Activated CD4-positive, alpha-beta T cell treated with anti-CD3 and anti-CD28 coated beads, Interleukin-2, amount 10 ng/mL, durations not matched to agents 24 days and 14 days (primary cell): ENCODE data around the gene DUS1L. TPM values are rescaled to one million over a fixed set of nuclear protein-coding genes. Genes with fewer than 3 reads are reported as not detected.

Experiments
- DNase-seq: peaks from one replicate; pipeline ENCODE4 v3.0.0; 2022
- H3K27ac Mint-ChIP-seq: one replicate; pipeline ENCODE4 v1.8.0; 2022; ENCODE audit warnings: mild to moderate bottlenecking, mixed read lengths
- H3K27me3 Mint-ChIP-seq: one replicate; pipeline ENCODE4 v1.8.0; 2022; ENCODE audit warnings: mixed read lengths
- H3K36me3 Mint-ChIP-seq: one replicate; pipeline ENCODE4 v1.8.0; 2022; ENCODE audit warnings: low read depth, mild to moderate bottlenecking, mixed read lengths
- H3K4me1 Mint-ChIP-seq: one replicate; pipeline ENCODE4 v1.8.0; 2021; ENCODE audit warnings: mixed read lengths
- H3K4me3 Mint-ChIP-seq: one replicate; pipeline ENCODE4 v1.8.0; 2022; ENCODE audit warnings: mild to moderate bottlenecking, moderate library complexity, mixed read lengths
- H3K9me3 Mint-ChIP-seq: one replicate; pipeline ENCODE4 v1.8.0; 2021; ENCODE audit warnings: mixed read lengths
- intact Hi-C: fragments of 100-400 bp; cut with micrococcal nuclease; formaldehyde crosslinking; loops from one replicate; pipeline ENCODE4 v1.15.1; 2023
- total RNA-seq: library from RNA; stranded (reverse); gene quantifications from 2 replicates; pipeline ENCODE4 v1.2.3, GENCODE V29; 2022

Gene DUS1L
- total RNA-seq, 1 donor from 2014 or later = 230 TPM

- no peaks in the 10 kb centered on the region for H3K4me1 Mint-ChIP-seq
- no peak overlapping the region for H3K4me3 Mint-ChIP-seq
- peaks cover 36% of the 10 kb centered on the region for H3K36me3 Mint-ChIP-seq
- no peaks in the 10 kb centered on the region for H3K9me3 Mint-ChIP-seq
- no peak for DNase-seq
- H3K27me3 Mint-ChIP-seq = no peaks in the 10 kb centered on the region
- no peak overlapping the region for H3K27ac Mint-ChIP-seq
- intact Hi-C loops = no loop called here
Observed at GRCh38 chr17:82080789-82081464, 15.3 kb upstream of the DUS1L start.

GRCh38 chr17:82080048-82080788, 14.6 kb upstream of the DUS1L start:
- no peaks in the 10 kb centered on the region for H3K4me1 Mint-ChIP-seq
- H3K4me3 Mint-ChIP-seq = no peak overlapping the region
- H3K27ac Mint-ChIP-seq = no peak overlapping the region
- H3K36me3 Mint-ChIP-seq = peaks cover 36% of the 10 kb centered on the region
- H3K9me3 Mint-ChIP-seq = no peaks in the 10 kb centered on the region
- H3K27me3 Mint-ChIP-seq = no peaks in the 10 kb centered on the region
- intact Hi-C loops = no loop called here
- no peak for DNase-seq

- intact Hi-C loops = no loop called here
- no peaks in the 10 kb centered on the region for H3K4me1 Mint-ChIP-seq
- H3K4me3 Mint-ChIP-seq = no peak overlapping the region
- no peaks in the 10 kb centered on the region for H3K9me3 Mint-ChIP-seq
- no peak for DNase-seq
- H3K36me3 Mint-ChIP-seq = peaks cover 32% of the 10 kb centered on the region
- H3K27ac Mint-ChIP-seq = no peak overlapping the region
- H3K27me3 Mint-ChIP-seq = no peaks in the 10 kb centered on the region
Observed at GRCh38 chr17:82079001-82079677, 13.5 kb upstream of the DUS1L start.

GRCh38 chr17:82078433-82078832, 12.8 kb upstream of the DUS1L start:
- peaks cover 27% of the 10 kb centered on the region for H3K36me3 Mint-ChIP-seq
- H3K27me3 Mint-ChIP-seq = peaks cover 4% of the 10 kb centered on the region
- H3K4me3 Mint-ChIP-seq = no peak overlapping the region
- DNase-seq = no peak
- H3K9me3 Mint-ChIP-seq = no peaks in the 10 kb centered on the region
- intact Hi-C loops = no loop called here
- no peaks in the 10 kb centered on the region for H3K4me1 Mint-ChIP-seq
- H3K27ac Mint-ChIP-seq = no peak overlapping the region

GRCh38 chr17:82077617-82078358, 12.2 kb upstream of the DUS1L start:
- Mint-ChIP-seq H3K27ac (no peak overlapping the region), H3K4me1 (no peaks in the 10 kb centered on the region), H3K9me3 (no peaks in the 10 kb centered on the region), H3K36me3 (peaks cover 20% of the 10 kb centered on the region), H3K27me3 (peaks cover 4% of the 10 kb centered on the region), H3K4me3 (no peak overlapping the region)
- no peak for DNase-seq
- intact Hi-C loops = no loop called here

GRCh38 chr17:82076785-82077591, 11.4 kb upstream of the DUS1L start:
- H3K27me3 Mint-ChIP-seq = peaks cover 4% of the 10 kb centered on the region
- H3K4me1 Mint-ChIP-seq = no peaks in the 10 kb centered on the region
- H3K9me3 Mint-ChIP-seq = no peaks in the 10 kb centered on the region
- H3K4me3 Mint-ChIP-seq = no peak overlapping the region
- intact Hi-C loops = no loop called here
- no peak for DNase-seq
- no peak overlapping the region for H3K27ac Mint-ChIP-seq
- H3K36me3 Mint-ChIP-seq = peaks cover 20% of the 10 kb centered on the region

GRCh38 chr17:82076018-82076784, 10.6 kb upstream of the DUS1L start:
- H3K36me3 Mint-ChIP-seq = peaks cover 20% of the 10 kb centered on the region
- intact Hi-C loops = no loop called here
- peaks cover 4% of the 10 kb centered on the region for H3K27me3 Mint-ChIP-seq
- no peak overlapping the region for H3K27ac Mint-ChIP-seq
- DNase-seq = no peak
- H3K9me3 Mint-ChIP-seq = no peaks in the 10 kb centered on the region
- no peak overlapping the region for H3K4me3 Mint-ChIP-seq
- no peaks in the 10 kb centered on the region for H3K4me1 Mint-ChIP-seq

GRCh38 chr17:82073446-82073845, 7.8 kb upstream of the DUS1L start:
- Mint-ChIP-seq H3K27ac (no peak overlapping the region), H3K36me3 (peaks cover 7% of the 10 kb centered on the region), H3K9me3 (no peaks in the 10 kb centered on the region), H3K4me3 (no peak overlapping the region), H3K27me3 (peaks cover 4% of the 10 kb centered on the region), H3K4me1 (no peaks in the 10 kb centered on the region)
- DNase-seq = no peak
- intact Hi-C loops = no loop called here

- Mint-ChIP-seq H3K4me1 (no peaks in the 10 kb centered on the region), H3K27me3 (peaks cover 4% of the 10 kb centered on the region), H3K9me3 (no peaks in the 10 kb centered on the region), H3K36me3 (peaks cover 3% of the 10 kb centered on the region), H3K4me3 (no peak overlapping the region), H3K27ac (no peak overlapping the region)
- no peak for DNase-seq
- intact Hi-C loops = no loop called here
Observed at GRCh38 chr17:82072827-82073226, 7.2 kb upstream of the DUS1L start.

GRCh38 chr17:82070611-82071010, 5.0 kb upstream of the DUS1L start:
- Mint-ChIP-seq H3K9me3 (no peaks in the 10 kb centered on the region), H3K4me3 (no peak overlapping the region), H3K4me1 (peaks cover 4% of the 10 kb centered on the region), H3K27ac (no peak overlapping the region), H3K27me3 (peaks cover 4% of the 10 kb centered on the region), H3K36me3 (peaks cover 1% of the 10 kb centered on the region)
- intact Hi-C loops = no loop called here
- DNase-seq = no peak

- intact Hi-C loops = no loop called here
- Mint-ChIP-seq H3K27me3 (no peaks in the 10 kb centered on the region), H3K4me3 (peak overlapping the region; percentile 73), H3K36me3 (peaks cover 10% of the 10 kb centered on the region), H3K9me3 (no peaks in the 10 kb centered on the region), H3K27ac (peak overlapping the region; percentile 25), H3K4me1 (peaks cover 4% of the 10 kb centered on the region)
- DNase-seq = no peak
Observed at GRCh38 chr17:82065193-82065637, 389 bp downstream of the DUS1L start.

GRCh38 chr17:82064433-82065192, 991 bp downstream of the DUS1L start:
- intact Hi-C loops = no loop called here

More at GRCh38 chr17:82064433-82065192, 991 bp downstream of the DUS1L start:
- peaks cover 5% of the 10 kb centered on the region for H3K4me1 Mint-ChIP-seq
- no peaks in the 10 kb centered on the region for H3K27me3 Mint-ChIP-seq
- H3K4me3 Mint-ChIP-seq = peak overlapping the region; percentile 73
- DNase-seq = no peak
- H3K36me3 Mint-ChIP-seq = peaks cover 14% of the 10 kb centered on the region
- H3K27ac Mint-ChIP-seq = peak overlapping the region; percentile 25
- no peaks in the 10 kb centered on the region for H3K9me3 Mint-ChIP-seq
